IPS-11a (cell line): ENCODE measurements around the gene ZFAND6.
"Not testable (repeated sequence)": the region's sequence is repeated elsewhere in the genome, so short reads cannot be mapped to it uniquely, and the experiment has no call there.

Experiments used
- H3K4me3 ChIP-seq: one replicate; pipeline ENCODE4 v1.5.1; 2013; ENCODE audit warnings: low read depth, low read length, control low read depth

ZFAND6 gene

GRCh38 chr15:80095969-80096368 lies 36.5 kb downstream of the ZFAND6 start:
- H3K4me3 ChIP-seq: no peak overlapping the region

- no peak overlapping the region for H3K4me3 ChIP-seq
Observed at GRCh38 chr15:80098341-80098740, 38.9 kb downstream of the ZFAND6 start.

GRCh38 chr15:80099241-80099640 lies 39.8 kb downstream of the ZFAND6 start:
- H3K4me3 ChIP-seq: no peak overlapping the region

GRCh38 chr15:80099662-80100061 lies 40.2 kb downstream of the ZFAND6 start:
- H3K4me3 ChIP-seq: not testable (repeated sequence)

- H3K4me3 ChIP-seq: no peak overlapping the region
Observed at GRCh38 chr15:80100247-80100646, 40.8 kb downstream of the ZFAND6 start.

- no peak overlapping the region for H3K4me3 ChIP-seq
Observed at GRCh38 chr15:80105193-80105592, 45.7 kb downstream of the ZFAND6 start.

GRCh38 chr15:80105595-80105994 lies 46.1 kb downstream of the ZFAND6 start:
- no peak overlapping the region for H3K4me3 ChIP-seq

- no peak overlapping the region for H3K4me3 ChIP-seq
Observed at GRCh38 chr15:80106051-80106450, 46.6 kb downstream of the ZFAND6 start.

GRCh38 chr15:80107204-80107603 lies 47.7 kb downstream of the ZFAND6 start:
- H3K4me3 ChIP-seq: no peak overlapping the region

GRCh38 chr15:80107774-80108173 lies 48.3 kb downstream of the ZFAND6 start:
- no peak overlapping the region for H3K4me3 ChIP-seq

- H3K4me3 ChIP-seq: no peak overlapping the region
Observed at GRCh38 chr15:80109388-80109787, 49.9 kb downstream of the ZFAND6 start.

- no peak overlapping the region for H3K4me3 ChIP-seq
Observed at GRCh38 chr15:80110920-80111319, 51.4 kb downstream of the ZFAND6 start.

GRCh38 chr15:80114114-80114513 lies 54.6 kb downstream of the ZFAND6 start:
- no peak overlapping the region for H3K4me3 ChIP-seq

- no peak overlapping the region for H3K4me3 ChIP-seq
Observed at GRCh38 chr15:80115021-80115420, 55.5 kb downstream of the ZFAND6 start.

GRCh38 chr15:80118956-80119355 lies 59.5 kb downstream of the ZFAND6 start:
- no peak overlapping the region for H3K4me3 ChIP-seq

- no peak overlapping the region for H3K4me3 ChIP-seq
Observed at GRCh38 chr15:80120636-80121035, 61.2 kb downstream of the ZFAND6 start.

GRCh38 chr15:80121546-80121945 lies 62.1 kb downstream of the ZFAND6 start:
- H3K4me3 ChIP-seq: no peak overlapping the region

- H3K4me3 ChIP-seq: no peak overlapping the region
Observed at GRCh38 chr15:80123034-80123433, 63.6 kb downstream of the ZFAND6 start.

- not testable (repeated sequence) for H3K4me3 ChIP-seq
Observed at GRCh38 chr15:80127253-80127652, 67.8 kb downstream of the ZFAND6 start.

- no peak overlapping the region for H3K4me3 ChIP-seq
Observed at GRCh38 chr15:80127911-80128310, 68.4 kb downstream of the ZFAND6 start.

- no peak overlapping the region for H3K4me3 ChIP-seq
Observed at GRCh38 chr15:80132382-80132781, 72.9 kb downstream of the ZFAND6 start.

- H3K4me3 ChIP-seq: no peak overlapping the region
Observed at GRCh38 chr15:80136854-80137253, 77.4 kb downstream of the ZFAND6 start.

- H3K4me3 ChIP-seq: no peak overlapping the region
Observed at GRCh38 chr15:80138961-80139360, 79.5 kb downstream of the ZFAND6 start.

- no peak overlapping the region for H3K4me3 ChIP-seq
Observed at GRCh38 chr15:80140909-80141308, 81.4 kb downstream of the ZFAND6 start.
